Measurements from ENCODE around the gene AGT.

Gene AGT

DNA sequence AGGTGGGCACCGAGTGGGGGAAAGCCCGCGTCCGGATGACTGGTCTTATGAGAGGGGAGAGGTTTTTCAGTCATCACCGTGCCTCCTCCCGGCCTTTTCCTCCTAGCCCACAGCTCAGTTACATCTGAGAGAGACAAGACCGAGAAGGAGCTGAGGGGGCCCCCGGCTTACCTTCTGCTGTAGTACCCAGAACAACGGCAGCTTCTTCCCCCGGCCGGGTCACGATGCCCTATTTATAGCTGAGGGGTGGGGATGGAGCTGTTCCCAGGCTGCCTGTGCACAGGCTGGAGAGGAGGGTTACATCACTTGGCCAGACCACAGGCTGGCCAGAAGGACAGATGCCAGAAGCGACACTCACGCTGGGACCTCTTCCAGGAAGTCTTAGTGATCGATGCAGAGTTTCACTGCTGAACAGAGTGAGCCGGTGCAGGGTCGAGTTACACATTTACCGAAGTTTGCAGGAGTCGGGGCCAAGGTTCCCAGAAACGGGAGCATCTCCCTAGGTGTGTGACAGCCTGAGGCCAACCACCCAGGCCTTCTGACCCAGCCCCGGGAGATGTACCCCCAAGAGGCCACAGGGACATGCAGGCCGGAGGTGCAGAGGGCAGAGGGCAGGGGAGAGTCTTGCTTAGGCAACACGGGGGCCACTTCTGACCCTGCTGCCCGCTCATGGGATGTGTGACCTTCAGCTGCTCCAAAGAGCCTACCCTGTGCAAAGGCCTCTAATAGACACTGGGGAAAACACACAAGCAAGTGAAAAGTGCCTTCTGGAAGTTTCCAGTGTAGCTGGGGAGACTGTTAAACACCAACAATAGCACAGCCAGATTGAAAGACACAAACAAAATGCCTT lies at the start of gene AGT:
TSS of gene AGT (minus strand) at position 208 of the 850 bp plus-strand sequence. CDS start 3,299 bp downstream, outside the sequence.
- DNase-seq = no peak

DNA sequence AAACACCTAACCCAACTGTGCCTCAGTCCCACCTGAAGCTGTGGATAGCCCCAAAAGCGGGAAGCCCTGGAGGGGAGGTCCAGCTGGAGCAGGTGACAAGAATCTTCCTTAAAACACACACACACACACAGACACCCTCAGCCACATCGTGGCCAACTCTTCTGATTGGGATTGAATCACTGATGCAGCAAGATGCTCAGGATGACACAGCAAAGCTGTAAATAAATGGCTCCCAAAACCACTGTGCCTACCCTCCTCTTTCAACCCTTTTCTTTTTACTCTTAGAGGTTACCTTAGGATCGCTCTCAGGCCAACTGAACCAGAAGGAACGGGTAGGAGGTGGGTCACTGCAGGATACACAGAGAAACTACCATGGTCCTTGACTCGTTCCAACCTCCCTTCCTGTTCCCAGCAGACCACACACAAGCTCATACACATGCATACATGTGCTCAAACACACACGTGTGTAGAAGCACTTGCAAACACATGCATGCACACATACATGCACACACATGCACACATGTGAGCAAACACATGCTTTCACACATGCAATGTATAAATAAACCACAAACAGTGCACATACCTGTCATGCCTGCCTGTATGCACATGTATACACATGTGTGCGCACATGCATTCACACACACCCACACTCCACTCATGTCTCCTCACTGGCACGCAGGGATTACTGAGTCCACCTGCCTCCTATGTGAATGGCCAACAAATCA lies 47.7 kb upstream of the AGT start:
- no peak for DNase-seq

DNA sequence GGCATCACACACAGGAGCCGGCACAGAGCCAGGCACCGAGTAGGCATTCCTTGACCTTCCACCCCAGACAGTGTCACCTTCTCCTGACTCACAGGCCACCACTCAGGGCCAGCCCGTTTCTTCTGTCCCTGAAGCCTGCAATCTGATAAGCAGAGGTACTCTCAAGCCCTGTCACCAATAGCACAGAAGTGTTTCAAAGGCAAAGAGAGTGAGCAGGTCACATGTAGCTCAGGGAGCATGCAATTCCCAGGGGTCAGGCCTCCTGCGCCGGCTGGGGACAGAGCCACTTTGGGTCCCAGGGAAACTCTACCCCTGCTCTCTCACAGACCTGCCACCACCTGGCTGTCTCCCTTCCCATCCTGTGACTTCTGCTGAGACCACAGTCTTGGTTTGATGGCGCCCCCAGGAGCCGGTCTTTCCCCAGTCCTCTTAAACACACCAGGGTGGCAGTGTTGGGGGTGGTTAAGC lies 46.5 kb upstream of the AGT start:
- no peak for DNase-seq

DNA sequence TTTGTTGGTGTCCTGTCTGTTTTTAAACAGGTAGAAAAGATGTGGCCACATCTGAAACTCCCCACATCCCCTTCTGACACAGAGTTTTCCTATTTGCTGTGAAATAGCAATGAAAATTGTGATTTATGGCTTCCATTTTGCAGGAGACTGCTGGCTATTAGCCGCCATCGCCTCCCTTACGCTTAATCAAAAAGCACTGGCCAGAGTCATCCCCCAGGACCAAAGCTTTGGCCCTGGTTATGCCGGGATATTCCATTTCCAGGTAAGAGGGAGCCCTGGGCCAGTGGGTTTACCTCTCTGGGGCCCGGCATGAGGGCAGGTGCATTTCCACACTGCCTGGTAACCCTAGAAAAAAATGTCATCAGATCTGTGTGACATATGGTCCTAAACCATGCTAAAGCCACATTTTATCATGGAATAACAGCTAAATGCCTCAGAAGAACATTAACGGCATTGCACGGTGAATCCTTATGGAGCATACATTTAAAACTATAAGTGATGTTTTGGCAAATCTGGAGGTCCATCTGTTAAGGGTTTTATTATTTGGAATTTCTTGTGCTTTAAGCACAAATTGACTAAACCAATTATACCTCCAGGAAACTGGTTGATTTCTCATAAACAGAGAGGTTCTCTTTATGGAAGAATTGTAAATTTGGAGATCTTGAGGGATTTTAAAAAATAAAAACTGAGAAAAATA lies 45.6 kb upstream of the AGT start:
- no peak for DNase-seq

DNA sequence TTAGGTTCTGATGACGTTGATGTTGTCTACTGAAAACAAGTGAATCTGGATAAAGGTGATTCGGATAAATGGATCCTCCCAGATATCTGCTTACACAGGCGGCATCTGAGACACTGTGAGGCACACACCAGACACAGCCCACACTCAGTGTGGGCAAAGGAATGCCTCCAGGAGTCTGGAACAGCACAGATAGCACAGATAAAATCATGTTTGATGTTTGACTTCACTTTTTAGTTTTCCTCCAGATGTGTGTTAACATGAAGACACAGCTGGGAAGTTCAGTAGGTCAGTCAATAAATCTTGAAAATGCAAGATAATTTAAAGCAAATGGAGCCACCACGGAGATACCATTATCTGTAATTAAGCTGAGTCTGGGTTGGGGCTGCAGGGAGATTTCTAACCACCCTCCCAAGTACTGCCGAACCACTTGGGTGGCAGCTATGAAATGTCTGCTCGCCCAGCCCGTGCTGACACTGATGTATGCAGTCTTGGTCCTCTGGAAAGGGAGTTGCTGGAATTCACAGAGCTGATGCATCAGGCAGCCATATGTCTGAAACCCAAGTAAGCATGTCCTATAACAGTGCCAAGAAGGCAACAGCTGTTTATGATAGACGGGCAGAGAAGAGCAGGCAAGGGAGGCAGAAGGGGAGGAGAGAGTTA lies 44.9 kb upstream of the AGT start:
- DNase-seq = no peak

DNA sequence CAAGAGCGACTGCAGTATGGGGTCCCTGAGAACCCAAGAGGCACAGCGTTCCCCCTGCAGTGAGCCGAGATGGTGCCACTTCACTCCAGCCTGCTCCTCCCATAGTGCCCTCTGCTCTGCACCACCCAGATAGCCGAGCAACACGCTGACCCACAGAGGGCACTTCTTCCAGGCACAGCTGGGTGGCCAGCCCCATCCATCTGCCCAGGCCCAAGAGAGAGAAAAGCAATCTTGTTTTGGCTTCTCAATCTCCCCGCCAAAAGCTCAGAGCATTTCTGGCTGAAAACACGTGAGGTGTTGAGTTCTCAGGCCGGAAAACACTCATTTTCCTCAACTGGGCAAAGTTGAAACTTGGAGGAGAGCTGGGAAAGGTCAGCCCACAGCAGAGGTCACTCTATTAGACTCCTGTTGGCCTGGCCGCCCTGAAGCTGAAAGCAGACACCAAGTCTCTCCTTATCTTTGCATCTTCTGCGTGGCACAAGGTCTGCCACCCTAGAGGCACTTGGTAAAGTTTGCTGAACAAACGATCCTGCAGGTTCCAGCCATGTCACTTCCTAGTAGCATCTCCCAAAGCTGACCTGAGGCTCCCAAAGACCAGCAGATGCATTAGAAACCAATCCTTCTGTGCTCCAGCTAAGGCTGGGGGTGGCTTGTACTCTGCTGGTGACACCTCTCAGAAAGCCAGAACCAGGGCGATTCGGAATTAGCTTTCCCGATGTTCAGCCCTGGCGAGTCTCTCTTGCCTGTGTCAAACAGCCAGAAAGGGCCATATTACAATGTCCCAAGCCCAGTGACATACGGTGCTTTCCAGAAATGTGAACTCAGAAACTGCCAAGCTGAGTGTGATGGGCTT lies 44.2 kb upstream of the AGT start:
- no peak for DNase-seq

DNA sequence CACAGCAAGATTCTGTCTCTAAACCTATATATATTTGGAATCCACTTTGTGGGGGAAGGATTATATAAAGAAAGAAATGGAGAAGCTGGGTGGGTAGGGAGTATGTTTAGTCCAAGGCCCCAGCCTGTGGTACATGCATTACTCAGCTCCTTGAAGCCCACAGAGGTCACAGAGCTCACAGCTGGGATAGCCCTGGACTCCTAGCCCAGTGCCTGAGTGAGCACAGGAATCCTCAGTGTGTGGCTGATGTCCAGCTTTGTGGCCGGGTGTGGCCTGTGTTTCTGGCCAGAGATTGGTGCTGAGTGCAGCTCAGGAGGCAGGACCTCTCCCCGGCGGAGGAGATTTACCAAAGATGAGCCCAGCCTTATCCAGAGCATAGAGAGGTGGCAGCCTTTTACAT lies 40.9 kb upstream of the AGT start:
- DNase-seq = no peak

DNA sequence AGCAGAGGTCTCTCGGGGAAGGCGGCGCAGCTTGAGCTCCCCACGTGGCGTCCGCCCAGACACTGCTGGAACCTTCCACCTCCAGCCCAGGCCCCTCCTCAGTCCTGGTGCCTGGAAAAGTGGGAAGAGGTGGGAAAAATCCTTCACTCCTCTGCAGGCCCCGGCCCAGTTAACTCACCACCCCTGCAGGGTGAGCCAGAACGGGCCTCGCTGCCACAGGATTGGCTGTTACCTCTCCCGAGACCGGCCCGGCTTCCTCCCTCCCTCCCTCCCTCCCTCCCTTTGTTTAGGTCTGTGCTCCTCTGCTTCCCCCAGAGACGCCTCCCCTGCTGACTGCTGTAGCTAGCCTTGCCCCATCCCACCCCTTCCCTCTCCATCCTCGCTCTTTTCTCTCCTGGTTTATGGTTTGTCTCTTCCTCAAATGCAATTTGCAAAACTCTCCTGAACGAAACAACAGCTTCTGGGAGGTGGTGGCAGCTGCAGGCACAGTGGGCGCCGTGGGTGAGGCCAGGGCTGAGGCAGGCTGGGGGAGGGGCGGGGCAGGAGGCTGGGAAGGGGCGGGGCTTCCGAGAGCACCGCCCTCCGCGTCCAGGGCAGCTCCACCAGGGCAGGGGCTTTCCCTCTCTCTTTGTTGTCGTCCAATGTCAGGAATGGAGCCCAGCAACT lies 39.8 kb upstream of the AGT start:
- DNase-seq = no peak

DNA sequence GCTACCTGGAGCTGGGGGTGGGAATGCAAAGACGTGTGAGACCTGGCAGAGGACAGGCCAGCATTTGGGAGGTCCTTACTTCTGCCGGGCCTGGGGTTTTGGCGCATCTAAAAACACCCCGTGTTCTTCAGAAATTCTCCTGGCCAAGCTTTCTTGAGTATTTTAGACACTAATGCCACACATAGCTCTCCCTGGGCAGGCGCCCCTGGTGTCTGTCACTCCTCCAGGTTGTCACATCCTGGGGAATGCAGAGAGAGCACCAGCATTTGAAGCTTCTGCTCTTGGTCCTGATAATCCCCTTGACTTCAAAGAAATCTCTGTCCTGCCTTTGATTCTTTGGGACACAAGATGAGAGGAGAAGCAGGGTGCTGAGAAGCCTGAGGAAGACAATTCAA lies 39.3 kb upstream of the AGT start:
- no peak for DNase-seq

DNA sequence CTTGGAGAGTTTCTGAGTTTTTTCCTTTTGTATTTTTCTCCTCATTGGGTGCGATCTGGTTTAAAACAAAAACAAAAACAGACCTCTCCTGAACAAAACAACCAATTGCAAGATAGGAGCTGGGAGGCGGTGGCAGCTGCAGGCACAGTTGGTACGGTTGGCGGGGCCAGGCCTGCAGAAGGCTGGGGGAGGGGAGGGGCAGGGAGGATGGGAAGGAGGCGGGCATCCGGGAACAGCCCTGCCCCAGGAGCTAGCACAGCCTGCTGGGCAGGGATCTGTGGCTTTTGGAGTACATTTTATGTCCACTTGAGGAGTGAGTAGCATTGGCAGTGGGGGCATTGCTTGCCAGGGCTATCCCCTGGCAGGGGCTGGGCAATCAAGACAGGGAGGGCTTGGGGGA lies 38.5 kb upstream of the AGT start:
- DNase-seq = no peak

DNA sequence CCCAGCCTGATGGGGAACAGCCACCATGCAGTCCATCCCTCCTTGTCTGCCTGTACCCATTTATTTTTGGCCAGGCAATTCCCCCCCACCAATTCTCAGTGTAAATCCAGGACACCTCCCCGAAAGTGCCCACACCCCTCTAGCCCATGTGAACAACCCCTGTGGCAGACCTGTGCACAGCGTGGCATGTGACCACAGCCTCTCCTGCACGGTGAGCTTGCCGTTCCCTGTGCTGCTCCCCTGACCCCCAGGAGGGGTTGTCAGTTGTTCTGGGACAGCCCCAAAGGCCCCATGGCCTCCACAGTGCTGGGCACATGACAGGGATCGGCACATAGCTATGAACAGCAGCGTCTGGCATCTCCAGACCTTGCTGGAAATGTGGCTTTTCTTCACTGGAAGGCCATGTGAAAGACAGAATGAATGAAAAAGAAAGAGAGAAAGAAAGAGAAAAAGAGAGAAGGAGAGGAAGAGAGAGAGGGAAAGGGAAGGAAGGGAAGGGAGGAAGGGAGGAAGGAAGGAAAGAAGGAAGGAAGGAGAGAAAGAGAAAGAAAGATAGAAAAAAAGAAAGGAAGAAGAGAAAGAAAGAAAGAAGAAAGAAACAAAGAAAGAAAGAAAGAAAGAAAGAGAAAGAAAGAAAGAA lies 37.2 kb upstream of the AGT start:
- DNase-seq = no peak

DNA sequence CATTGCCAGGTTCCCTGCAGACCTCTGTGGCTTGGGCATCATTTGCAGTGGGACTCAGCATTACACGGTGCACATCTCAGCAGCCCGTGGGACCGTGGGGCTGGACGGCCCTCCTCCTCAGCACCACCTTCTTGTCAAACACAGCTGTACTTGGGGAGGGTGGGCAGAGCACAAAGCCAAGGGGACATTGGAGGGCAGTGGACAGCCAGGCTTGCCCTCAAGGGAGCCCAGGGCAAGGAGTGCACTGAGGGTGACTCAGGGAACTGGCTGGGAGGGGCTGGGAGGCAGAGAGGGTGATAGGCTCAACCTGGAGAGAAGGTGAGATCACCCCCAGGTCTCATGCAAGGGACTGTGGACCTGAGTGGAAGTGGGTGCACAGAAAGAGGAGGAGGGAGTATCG lies 36.7 kb upstream of the AGT start:
- no peak for DNase-seq

DNA sequence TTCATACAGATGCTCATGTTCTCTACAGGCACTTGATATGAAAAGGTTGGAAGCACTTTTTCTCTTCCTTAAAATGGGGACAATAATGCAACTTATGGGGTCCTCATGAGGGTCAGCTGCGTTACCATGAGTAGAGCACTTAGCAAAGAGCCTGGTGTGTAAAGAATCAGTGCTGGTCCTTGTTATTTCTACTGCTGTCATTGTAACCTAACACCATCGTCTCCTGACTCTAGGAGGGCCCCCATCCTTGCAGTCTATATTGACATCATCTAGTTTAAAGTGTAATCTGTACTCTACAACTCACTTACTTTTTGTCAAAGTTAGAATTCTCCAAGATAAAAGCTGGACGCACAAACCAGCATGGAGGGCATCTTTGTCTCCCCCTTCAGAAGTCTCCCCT lies 35.7 kb upstream of the AGT start:
- DNase-seq = no peak

DNA sequence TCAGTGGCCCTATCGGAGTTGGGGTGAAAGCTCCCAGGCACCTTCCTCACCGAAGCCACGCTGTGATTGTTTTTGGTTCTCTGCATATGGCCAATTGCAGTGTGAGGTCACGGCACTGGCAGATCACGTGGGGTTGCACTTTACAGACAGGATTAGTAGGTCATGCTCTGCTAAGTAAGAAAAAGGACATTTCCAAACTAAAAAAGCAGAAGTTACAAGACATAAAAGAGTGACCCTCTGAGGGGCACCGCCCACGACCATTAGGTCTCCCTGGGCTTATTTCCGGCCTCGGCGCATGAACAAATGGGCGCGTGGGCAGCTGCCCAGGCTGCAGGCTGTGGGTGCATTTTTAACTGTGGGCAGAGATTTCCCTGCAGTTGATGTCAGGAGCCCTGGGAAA lies 35.2 kb upstream of the AGT start:
- no peak for DNase-seq

DNA sequence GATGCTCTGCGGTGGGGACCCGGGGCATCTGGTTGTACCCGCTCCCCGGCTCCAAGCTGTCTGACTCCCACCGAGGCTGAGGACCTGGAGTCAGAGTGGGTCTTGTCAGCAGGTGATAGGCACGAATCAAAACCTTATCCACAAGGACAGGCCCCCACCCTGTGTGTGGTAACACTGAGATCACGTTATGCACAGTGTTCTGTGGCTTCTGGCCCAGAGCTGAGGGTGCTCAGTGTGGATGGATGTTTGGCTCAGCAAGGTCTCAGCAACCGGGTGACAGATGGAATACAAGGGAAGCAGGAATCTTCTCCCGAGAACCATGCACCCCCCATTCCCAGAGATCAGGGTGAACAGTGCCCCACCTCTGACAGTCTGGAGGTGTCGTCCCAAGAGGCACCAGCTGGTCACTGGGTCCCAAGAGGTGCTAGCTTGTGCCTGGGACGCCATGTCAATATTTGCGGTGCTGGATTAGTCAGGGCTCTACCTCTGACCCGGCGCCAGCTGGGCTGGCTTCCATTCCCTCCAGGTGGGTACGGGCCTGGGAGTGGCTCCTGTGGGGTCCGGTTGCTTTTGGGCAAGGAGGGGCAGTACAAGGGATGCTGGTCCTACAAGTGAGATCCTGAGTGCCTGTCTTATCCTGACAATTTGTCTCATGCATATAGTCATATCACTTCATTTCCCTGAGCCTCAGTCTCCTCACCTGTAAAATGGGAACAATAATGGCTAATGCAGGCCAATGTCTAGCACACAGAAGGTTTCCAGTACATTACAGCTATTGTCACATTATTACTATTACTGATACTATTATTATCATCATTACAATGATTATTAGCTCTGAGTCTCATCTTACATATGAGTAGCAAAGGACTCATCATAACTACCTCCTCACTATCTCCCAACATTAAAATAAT lies 34.2 kb upstream of the AGT start:
- DNase-seq = no peak

DNA sequence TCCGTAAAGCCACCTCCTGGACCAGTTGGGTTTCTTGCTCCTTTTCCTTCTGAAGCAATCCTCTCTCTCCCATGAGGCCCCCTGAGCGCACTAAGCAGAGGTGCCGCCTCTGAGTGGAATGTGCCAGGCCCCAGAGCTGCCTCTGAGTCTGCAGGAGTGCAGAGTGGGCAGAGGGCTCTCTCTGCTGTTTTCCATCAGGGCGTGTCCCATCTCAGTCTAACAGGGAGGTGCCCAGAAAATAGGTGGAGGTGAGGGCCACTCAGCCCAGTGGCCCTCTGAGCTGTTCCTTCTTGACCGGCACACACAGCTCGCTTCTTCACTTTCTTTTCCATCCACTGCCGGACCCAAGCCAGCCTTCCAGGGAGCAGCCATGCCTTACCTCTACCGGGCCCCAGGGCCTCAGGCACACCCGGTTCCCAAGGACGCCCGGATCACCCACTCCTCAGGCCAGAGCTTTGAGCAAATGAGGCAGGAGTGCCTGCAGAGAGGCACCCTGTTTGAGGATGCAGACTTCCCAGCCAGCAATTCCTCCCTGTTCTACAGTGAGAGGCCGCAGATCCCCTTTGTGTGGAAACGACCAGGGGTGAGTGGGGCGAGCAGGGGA lies 33.3 kb upstream of the AGT start, which contains the start of gene CAPN9:
TSS of gene CAPN9 (plus strand) at position 262 of the 604 bp plus-strand sequence. CDS start at position 371, 109 bp downstream.
- no peak for DNase-seq

DNA sequence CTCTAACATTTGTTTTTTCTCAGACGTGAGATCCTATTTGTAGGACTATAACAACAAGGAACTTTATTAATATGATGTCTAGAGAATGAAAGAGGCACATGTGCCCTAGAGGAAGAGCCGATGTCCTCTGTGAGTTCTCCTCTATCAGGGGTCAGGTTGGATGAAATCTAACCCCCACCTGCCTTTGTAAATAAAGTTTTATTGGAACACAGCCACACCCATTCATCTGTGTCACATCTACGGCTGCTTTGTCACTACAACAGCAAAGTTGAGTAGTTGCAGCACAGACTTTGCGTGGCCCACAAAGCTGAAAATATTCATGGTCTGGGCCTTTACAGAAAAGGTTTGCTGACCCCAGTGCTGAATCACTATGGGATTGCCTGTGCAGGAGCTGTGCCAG lies 32.7 kb upstream of the AGT start:
- DNase-seq = no peak

DNA sequence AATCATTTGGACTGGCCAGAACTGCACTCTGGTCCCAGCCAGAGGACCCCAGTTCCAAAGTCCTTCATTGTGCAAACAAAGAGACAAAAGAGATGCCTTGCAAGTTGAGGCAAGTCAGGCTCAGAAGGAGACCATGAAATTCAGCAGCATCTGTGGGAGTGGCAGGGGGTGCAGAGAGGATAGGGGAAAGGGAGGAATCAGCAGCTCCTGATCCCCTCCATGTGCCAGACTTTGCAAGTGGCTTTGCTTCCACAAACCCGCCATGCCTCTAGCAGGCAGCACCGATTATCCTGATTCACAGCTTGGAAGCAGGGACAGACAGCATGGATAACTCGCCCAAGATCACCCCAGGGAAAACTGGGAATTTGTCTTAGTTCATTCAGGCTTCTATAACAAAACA lies 31.1 kb upstream of the AGT start:
- DNase-seq = no peak

DNA sequence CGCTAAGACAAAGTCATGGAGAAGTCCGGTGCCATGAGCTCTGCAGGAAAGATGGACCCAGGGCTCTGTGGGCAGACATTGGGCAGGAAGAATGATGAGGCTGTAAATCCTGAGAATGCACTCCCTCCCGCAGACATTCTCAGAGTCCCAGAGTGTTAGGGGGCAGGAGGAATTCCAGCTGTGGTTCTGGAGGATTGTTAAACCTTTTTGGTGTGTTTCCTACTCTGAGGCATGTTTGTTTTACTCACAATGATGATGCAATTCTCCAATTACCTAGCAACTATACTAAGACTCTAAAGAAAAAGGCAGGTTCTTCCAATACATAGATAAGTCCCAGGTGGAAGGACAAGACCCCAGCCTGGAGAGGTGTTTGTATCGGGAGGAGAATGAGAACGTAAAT lies 30.5 kb upstream of the AGT start:
- no peak for DNase-seq
